Activated CD8-positive, alpha-beta memory T cell treated with anti-CD3 and anti-CD28 coated beads for 36 hours (primary cell): ENCODE results near the gene TRMT44. TPM values are rescaled to one million over a fixed set of nuclear protein-coding genes. Genes with fewer than 3 reads are reported as not detected.
"Not testable (repeated sequence)": the region's sequence is repeated elsewhere in the genome, so short reads cannot be mapped to it uniquely, and the experiment has no call there.

Experiments
- CTCF ChIA-PET: fragments of 350-600 bp; sonication (Branson Sonifier 250); formaldehyde crosslinking; loops from one replicate; lab custom pipeline; 2021; ENCODE audit warnings: antibody characterized with exemption; lab: Charles Lee
- POLR2A ChIA-PET: fragments of 350-600 bp; sonication (Branson Sonifier 250); formaldehyde crosslinking; loops from one replicate; lab custom pipeline; 2021; ENCODE audit warnings: antibody characterized with exemption; lab: Charles Lee
- total RNA-seq, 2 experiments: library from RNA; stranded (reverse); gene quantifications; one replicate each; pipeline ENCODE4 v1.2.3, GENCODE V29; 2021

TRMT44 gene
- total RNA-seq, 2 experiments from 2014 or later = 25.5 to 27.3 TPM

DNA sequence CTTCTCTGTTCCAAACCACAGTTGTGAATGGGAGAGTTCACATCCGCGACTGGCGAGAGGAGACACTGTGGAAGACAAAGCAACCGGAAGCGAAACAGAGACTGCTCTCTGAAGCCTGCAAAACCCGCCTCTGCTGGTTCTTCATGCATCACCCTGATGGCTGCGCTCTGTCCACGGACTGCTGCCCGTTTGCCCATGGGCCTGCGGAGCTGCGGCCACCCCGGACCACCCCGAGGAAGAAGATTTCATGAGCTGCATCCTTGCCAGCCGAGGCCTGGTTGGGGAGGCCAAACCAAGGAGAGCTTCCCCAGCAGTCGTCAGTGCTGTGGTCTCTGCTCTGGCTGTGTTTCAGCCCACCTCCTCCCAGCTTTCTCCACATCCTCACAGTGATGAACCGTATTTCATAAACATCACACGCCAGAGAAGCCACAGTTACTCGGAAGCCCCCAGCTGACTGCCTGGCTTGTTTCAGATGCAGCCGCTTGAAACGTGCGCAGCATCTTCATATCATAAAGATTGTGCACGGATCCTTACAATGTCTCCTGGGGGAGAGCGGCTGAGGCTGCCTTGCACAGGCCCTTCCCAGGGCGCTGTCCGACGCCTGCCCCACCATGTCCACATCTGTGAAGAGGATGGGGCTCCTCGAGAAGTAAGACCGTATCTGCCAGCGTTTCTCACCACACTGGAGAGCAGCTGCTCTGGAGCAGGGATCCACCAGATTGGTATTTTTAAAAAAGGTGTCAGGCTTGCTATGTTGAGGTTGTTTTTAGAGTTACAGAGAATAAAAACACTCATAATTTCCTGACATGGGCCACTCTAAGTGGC lies 35.4 kb downstream of the TRMT44 start:
- CTCF ChIA-PET = no interaction called here
- POLR2A ChIA-PET = no interaction called here

DNA sequence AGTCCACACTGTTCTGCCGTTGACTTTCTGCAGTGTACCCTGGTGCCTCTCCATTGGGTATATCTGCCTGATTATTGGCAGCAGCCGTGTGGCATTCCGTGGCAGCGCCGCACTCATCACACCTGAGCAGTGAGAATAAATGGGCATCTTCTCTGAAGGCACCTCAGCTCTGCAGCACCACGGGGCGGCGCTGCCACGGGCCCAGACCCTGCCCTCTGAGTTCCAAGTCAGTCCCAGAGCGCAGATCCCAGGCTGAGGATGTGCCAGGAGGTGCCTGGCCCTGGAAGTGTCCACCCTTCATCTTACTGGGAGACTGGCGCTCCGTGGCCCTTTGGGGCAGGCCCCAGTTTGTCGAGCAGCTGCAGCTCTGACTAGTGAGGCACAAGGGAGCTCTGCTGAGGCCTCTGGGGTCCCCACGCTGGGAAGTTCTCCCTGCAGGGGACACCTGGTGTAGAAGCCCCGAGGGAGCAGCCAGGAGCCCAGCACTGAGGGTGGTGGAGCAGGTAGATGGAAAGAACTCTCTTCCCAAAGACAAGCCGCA lies 36.6 kb downstream of the TRMT44 start:
- CTCF ChIA-PET = no interaction called here

DNA sequence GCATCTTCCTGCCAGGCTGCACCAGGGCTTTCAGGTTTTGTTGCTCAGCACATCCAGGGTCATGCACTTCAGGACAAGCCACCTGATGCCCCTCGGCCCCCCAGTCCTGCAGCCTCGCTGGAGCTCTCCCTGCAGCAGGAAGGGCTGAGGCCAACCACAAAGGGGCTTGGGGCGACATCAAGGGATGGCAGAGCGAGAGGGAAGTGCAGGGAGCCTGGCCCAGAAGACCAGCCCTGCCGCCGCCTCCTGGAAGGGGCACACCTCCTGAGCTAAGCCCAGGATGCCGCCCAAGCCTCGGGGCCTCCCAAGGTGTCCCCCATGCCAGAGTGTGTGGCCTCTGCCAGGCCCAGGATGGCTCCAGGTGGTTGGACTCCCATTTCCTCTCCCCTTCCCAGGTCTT lies 37.1 kb downstream of the TRMT44 start:
- ChIA-PET CTCF (interaction anchor here (1.1 kb wide), 1 partner anchor 9 kb away, joined by 3 read pairs; no protein-coding TSS in a partner anchor), POLR2A (no interaction called here)

More for the DNA sequence above, 36.6 kb downstream of the TRMT44 start:
- POLR2A ChIA-PET = no interaction called here

DNA sequence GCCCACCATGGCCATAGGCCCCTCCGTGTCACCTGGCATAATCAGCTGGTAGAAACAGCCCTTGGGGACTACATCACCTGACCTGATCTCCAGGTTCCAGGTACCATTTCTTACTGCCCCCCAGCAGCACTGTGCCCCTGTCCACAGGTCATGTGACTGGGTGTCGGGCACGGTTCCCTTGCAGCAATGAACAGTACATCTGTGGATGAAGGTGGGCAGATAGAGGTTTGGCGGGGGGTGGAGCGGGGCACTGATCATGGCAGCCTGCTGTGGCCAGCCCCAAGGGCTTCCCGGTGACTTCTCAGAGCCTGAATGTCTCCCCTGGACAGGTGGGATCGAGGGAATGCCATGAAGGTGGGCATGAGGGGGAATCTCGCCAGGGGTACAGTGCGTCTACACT lies 37.8 kb downstream of the TRMT44 start:
- ChIA-PET CTCF (interaction anchor here (1.1 kb wide), 1 partner anchor 9 kb away, joined by 3 read pairs; no protein-coding TSS in a partner anchor), POLR2A (no interaction called here)

DNA sequence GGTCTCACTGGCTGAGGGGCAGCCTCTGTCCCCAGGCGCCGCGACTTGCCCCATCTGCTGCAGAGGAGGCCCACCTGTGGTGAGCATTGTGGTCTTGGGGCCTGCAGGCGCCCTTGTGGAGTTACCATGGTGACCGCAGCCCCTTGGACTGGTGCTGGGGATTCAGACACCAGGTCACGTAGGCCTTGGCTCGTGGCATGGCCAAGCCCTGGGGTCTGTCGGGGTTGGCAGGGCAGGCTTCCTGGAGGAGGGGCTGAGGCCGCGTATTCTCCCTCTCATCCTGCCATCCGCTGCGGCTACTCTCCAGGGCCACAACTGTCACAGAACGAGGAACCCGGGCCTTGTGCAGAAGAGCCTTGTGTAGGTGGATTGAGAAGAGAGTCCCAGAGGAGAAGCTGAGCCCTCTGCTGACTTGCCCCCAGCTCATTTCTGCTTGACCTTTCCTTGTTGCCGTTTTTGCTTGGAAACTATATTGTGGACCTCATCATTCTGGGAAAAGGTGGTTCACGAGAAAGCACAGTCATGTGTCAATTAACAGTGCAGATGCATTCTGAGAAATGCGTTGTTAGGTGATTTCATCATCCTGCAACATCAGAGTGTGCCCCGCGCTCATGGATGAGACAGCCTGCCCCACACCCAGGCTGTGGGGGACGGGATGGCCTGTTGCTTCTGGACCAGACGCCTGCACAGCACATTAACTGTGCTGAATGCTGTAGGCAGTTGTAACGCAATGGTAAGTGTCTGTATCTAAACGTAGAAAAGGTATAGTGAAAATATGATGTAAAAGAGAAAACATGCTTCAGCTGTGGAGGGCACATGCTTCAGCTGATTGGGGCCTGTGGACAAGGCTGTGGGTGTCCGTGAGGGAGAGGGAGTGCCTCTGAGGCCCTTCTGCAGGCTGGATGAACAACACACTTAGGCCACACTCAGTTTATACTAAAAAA lies 38.5 kb downstream of the TRMT44 start:
- POLR2A ChIA-PET = no interaction called here
- CTCF ChIA-PET = interaction anchor here (1.1 kb wide), 1 partner anchor 10 kb away, joined by 3 read pairs; no protein-coding TSS in a partner anchor

DNA sequence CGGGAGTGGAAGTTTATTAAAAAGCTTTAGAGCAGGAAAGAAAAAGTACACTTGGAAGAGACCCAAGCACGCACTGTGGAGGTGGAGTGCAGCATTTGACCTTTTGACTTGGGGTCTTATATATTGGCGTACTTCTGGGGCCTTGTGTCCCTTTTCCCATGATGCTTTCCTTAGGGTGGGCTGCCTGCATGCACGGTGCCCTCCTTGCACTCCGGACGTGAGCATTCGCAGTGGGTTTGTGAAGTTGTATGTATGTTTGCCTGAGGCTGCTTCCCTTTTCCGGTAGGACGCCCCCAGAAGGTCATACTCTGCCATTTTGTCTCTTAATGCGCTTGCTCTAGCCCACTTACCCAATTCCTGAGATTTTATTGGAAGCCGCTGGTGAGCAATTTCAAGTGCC lies 39.6 kb downstream of the TRMT44 start:
- CTCF ChIA-PET = no interaction called here
- POLR2A ChIA-PET = no interaction called here

DNA sequence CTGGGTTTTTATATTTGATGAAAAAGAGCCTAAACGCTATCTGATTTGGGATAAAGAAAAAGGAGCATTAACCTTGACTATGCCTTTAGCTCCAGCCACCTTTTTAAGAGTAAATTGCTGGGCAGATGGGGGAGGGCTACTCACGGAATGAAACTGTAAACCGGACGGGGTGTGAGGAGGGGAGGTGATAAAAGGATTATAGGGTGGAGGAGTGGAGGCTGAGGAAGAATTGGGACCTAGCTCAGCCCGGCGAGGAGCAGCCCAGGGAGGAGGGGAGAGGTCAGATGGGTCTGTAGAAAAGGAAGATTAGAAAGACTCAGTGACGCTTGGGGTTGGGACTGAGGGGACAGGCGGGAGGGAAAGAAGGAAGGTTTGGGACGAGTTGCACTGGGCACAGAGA lies 46.1 kb downstream of the TRMT44 start:
- CTCF ChIA-PET, POLR2A ChIA-PET: not testable (repeated sequence)

DNA sequence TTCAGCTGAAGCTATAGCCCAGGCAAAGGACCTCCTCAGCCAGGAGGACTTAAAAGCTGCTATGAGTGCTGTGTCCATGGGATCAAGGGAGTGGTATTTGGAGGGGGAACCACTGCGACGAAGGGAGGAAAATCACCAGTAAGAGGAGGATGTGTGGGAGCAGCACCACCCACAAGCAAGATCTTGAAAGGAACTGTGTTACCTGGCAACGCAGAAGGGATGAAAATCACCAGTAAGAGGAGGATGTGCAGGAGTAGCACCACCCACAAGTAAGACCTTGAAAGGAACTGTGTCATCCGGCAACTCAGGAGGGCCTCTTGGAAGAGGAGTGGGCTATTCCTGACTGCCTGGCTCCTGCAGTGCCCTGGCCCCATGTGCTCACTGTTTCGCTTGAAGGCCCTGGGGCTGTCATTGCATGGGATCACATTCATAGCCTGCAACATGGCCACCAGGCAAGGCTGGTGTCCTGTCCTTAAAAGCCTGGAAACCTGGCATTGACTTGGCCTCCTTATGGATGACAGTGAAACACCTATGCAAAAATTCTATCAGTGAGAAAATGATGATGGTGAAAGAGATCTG lies 48.3 kb downstream of the TRMT44 start:
- ChIA-PET POLR2A (no interaction called here), CTCF (no interaction called here)

DNA sequence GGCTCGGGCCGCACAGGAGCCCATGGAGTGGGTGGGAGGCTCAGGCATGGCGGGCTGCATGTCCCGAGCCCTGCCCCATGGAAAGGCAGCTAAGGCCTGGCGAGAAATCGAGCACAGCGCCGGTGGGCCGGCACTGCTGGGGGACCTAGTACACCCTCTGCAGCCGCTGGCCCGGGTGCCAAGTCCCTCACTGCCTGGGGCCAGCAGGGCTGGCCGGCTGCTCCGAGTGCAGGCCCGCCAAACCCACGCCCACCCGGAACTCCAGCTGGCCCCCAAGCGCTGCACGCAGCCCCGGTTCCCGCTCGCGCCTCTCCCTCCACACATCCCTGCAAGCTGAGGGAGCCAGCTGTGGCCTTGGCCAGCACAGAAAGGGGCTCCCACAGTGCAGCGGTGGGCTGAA lies 50.9 kb downstream of the TRMT44 start:
- POLR2A ChIA-PET, CTCF ChIA-PET: not testable (repeated sequence)

DNA sequence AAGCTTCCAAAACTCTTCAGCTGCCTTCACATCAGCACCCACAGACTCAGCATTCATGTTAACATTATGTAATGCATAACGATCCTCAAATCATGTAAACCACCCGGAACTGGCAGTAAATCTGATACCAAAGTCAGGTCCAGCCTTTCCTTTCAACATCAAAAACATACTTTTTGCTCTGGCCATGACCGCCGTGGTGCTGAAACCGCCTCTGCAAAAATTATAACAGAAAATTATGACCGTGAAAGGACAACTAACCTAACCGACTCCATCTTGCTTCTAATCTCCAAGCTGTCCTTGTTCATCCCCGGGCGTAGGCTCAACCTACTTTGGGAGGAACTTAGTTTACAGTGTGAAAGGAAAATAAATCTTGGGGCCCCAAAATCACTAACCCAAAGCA lies 51.6 kb downstream of the TRMT44 start:
- CTCF ChIA-PET = no interaction called here
- POLR2A ChIA-PET = no interaction called here

DNA sequence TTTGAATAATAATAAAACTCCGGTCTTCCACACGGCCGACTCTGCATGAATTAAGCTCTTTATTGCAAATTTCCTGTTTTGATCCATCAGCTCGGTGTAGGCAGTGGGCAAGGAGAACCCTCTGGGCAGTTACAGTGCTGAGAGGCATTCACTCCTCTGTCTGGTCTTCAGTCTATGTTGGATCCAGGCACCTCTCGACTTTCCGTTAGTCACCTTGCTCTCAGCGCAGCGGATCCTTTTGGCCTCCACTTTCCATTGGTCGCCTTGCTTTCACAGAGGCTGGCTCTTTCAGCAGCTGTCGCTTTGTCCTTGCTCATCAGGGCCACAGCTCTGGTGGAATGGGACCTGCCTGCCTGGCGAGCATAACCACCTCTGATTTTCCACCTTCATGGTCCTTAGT lies 52.9 kb downstream of the TRMT44 start:
- ChIA-PET POLR2A (no interaction called here), CTCF (no interaction called here)

DNA sequence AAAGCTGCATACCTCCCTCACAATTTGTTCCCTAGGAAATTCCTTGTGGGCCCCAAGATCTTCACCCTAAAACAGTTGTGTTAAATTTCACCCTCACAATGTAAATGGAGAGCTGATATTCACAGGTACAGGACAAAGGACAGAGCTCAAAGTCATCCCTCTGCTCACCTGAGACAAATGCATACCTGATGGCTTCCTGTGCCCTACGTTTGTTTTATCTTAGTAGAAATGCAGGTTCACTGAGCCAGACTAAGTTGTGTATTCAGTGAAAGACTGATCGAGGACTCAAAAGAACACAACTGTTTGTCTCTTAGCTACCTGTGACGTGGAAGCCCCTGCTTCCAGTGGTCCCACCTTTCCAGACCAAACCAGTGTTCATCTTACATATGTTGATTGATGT lies 53.6 kb downstream of the TRMT44 start:
- ChIA-PET CTCF (no interaction called here), POLR2A (no interaction called here)

DNA sequence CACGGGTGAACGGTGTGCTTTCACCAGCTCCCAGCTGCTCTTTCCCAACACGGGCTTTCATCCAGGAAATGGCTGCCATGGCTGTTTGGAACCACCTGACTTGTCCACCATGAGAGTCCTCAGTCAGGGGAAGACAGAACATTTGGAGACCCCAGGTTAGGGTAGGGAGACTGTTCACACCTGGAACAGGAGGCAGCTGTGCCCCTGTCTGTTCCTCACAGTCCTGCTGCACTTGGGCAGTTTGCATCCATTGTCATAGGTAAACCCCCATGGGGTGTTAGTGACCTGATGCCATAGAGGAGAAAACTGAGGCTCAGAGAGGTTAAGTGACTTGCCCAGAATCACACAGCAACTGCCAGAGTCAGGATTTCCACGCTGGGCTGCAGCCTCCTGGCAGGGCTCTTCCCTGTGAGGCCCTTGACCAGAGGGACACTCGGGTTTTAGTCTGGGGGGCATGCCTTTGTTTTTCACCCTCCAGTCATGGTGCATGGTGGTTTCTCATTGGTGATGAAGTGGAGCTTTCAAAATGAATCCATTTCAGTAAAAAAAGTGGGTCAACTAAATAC lies 54.5 kb downstream of the TRMT44 start:
- CTCF ChIA-PET = no interaction called here
- POLR2A ChIA-PET = no interaction called here

DNA sequence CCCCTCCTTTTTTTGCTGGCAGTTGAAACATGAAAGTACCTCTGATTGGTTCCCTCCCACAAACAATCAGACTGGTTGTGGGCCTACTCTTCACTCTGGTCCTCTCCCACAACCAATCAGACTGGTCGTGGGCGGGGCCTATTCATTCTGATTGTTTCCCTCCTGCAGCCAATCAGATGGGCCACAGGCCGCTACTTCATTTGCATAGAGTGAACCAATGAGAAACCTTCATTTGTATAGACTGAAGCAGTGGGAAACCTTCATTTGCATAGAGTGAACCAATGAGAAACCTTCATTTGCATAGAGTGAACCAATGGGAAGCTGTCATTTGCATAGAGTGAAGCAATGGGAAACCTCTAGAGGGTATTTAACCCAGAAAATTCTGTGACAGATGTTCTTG lies 55.2 kb downstream of the TRMT44 start:
- ChIA-PET CTCF (no interaction called here), POLR2A (no interaction called here)

DNA sequence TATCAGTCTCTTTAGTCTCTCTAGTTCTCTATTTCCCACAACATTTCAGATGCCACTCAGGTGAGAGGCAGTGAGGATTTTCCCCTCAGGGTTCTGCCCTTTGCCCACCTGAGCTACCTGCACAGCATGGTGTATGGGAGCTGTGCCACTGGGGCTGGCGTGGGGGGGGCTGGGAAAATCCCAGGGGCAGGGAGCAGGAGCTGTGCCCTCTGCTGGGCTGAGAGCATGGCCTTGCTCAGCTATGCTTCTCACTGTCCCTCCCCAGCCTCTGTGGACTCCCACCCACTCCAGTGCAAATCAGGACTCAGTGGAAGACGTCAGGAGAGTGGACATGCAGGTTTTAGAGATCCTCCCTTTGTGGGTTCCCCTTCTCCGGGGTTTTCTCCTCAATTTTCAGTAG lies 57.2 kb downstream of the TRMT44 start:
- POLR2A ChIA-PET = interaction anchor here (0.6 kb wide), 1 partner anchor 277 kb away, joined by 8 read pairs; no protein-coding TSS in a partner anchor

DNA sequence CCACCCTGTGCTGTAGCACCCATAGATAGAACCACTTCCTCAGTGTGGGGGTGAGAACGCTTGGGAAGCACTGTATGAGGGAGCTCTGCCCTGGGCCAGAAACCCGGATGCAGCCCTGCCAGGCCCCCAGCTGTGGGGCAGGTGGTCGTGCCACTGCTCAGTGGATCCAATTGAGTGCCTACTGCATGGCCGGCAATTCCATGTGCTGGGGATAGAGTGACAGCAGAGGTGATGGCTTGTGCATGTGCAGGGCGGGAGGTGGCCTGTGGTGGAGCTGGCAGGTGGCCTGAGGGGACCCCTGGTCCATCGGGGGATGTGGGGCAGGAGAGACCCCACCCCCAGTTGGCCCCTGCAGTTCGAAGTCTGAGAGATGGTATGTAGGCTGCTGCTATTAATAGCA lies 60.4 kb downstream of the TRMT44 start:
- ChIA-PET CTCF (no interaction called here), POLR2A (no interaction called here)

More for the DNA sequence above, 57.2 kb downstream of the TRMT44 start:
- CTCF ChIA-PET = no interaction called here

DNA sequence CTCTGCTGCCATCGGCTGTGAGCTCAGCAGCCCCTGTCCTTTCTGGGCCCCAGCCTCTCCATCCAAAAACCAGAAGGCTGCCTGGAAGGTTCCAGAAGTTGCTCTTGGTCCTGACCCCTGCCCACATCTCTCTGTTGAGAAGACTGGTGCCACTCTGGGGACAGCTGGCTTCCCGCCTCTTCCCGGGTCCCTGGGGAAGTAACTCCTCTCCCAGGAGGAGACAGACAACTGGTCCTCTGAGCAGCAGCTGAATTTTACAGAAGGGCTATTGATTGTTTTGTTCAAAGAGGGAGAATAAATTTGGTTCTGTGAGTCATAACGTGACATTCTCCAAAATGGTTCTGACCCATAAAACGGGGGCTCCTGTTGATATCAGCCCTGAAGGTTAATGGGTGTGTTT lies 61.2 kb downstream of the TRMT44 start:
- ChIA-PET POLR2A (no interaction called here), CTCF (no interaction called here)

DNA sequence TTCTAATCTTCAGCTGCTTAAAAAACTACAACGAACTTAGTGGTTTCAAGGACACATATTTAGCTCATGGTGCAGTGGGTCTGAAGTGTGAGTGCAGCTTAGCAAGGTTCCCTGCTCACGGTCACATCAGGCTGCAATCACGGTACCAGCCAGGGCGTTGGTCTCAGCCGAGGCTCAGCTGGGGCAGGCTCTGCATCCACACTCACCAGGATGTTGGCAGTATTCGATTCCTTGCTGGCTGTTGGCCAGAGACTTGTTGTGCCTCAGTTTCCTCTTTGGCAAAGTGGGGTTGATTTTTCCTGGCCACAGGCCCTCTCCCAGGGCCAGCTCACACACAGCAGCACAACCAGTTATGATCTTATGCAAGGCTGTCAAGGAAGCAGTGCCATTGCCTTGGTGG lies 61.8 kb downstream of the TRMT44 start:
- POLR2A ChIA-PET = no interaction called here

DNA sequence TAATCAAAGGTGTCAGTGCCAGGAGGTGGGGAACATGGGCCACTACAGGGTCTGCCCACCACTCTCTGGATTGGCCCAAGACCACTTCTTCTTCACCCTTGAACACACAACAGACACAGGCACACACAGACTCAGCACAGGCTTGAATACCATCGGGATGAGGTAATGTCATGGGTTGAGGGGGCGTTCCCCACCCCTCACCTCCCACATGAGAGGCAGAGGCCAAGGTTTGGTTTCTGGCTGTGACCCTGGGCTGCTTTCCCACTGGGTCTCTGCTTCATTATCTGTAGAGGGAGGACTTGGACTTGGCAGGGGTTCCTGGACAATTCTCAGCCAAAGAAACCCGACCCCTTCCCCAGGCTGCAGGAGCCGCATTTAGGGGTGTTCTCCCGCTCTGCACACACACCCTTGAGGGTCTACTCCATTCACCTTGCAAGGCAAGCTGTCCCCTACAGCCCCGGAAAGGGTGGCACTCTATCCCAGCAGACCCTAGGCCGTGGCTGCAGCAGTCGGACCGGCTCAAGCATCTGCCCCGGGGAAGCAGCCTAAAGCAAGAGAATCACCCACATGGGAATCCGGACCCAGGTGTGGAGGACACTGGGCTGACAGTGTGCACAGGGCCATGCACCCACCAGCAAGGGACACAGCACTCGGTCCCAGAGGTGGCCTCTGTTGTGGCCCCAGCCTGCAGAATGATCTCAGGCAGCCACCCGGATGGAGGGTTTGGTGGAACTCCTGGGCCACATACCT lies 62.4 kb downstream of the TRMT44 start:
- POLR2A ChIA-PET = no interaction called here
- CTCF ChIA-PET = no interaction called here

More for the DNA sequence above, 61.8 kb downstream of the TRMT44 start:
- CTCF ChIA-PET = no interaction called here
